ENCODE measurements around the gene KSR2.

Gene KSR2

GRCh38 chr12:117774941-117775775 lies 193.6 kb downstream of the KSR2 start:
- in situ Hi-C loops (cut with MboI; ENCODE audit: low sequenced_read_pairs, unreplicated experiment), result no loop called here
- DNase-seq (ENCODE audit: low spot score), result no peak
- TF ChIP-seq, protein P1, sequence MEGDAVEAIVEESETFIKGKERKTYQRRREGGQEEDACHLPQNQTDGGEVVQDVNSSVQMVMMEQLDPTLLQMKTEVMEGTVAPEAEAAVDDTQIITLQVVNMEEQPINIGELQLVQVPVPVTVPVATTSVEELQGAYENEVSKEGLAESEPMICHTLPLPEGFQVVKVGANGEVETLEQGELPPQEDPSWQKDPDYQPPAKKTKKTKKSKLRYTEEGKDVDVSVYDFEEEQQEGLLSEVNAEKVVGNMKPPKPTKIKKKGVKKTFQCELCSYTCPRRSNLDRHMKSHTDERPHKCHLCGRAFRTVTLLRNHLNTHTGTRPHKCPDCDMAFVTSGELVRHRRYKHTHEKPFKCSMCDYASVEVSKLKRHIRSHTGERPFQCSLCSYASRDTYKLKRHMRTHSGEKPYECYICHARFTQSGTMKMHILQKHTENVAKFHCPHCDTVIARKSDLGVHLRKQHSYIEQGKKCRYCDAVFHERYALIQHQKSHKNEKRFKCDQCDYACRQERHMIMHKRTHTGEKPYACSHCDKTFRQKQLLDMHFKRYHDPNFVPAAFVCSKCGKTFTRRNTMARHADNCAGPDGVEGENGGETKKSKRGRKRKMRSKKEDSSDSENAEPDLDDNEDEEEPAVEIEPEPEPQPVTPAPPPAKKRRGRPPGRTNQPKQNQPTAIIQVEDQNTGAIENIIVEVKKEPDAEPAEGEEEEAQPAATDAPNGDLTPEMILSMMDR (IDR thresholded peaks at IDR 0.05; ENCODE audit: borderline replicate concordance, control extremely low read depth, extremely low read depth, insufficient read depth, missing control alignments), result no peak

- no peak for DNase-seq (ENCODE audit: low spot score)
- in situ Hi-C loops (cut with MboI; ENCODE audit: low sequenced_read_pairs, unreplicated experiment), result no loop called here
- TF ChIP-seq, protein P1 (IDR thresholded peaks at IDR 0.05; ENCODE audit: borderline replicate concordance, control extremely low read depth, extremely low read depth, insufficient read depth, missing control alignments), result no peak
Measured at GRCh38 chr12:117768860-117769259, 199.9 kb downstream of the KSR2 start.

DNA sequence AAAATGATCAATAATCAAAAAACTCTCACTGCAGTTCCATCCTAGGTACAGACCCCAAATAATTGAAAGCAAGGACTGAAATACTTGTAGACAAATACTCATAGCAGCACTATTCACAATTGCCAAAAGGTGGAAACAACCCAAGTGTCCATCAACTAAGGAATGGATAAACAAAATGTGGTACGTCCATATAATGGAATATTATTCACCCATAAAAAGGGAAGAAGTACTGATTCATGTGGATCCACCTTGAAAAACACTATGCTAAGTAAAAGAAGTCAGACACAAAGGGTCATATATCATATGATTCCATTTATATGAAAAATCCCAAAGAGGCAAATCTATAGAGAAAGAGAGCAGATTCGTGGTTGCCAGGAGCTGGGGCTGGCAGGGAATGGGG lies 202.8 kb downstream of the KSR2 start:
- TF ChIP-seq, protein P1 (IDR thresholded peaks at IDR 0.05; ENCODE audit: borderline replicate concordance, control extremely low read depth, extremely low read depth, insufficient read depth, missing control alignments), result no peak
- no peak for DNase-seq (ENCODE audit: low spot score)
- in situ Hi-C loops (cut with MboI; ENCODE audit: low sequenced_read_pairs, unreplicated experiment), result no loop called here

GRCh38 chr12:117762143-117762542 lies 206.6 kb downstream of the KSR2 start:
- in situ Hi-C loops (cut with MboI; ENCODE audit: low sequenced_read_pairs, unreplicated experiment), result no loop called here
- no peak for DNase-seq (ENCODE audit: low spot score)
- TF ChIP-seq, protein P1 (IDR thresholded peaks at IDR 0.05; ENCODE audit: borderline replicate concordance, control extremely low read depth, extremely low read depth, insufficient read depth, missing control alignments), result no peak

DNA sequence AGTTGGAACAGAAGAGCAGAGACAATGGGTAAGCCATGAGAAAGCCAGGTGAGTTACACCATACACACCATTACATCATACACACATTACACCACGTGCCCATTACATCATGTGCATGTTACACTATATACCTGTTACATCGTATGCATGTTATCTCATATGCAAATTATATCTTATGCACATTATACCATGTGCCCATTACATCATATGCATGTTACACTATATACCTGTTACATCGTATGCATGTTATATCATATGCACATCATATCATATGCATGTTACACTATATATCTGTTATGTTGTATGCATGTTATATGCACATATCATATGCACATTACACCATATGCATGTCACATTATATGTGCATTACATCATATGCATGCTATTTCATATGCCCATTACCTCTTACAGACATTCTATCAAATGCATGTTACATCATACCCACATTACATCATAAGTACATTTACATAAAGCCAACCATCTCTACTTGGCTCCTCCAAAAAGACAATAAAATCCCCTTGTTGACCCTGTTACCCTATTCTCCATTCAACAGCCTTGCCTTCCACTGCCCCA lies 207.2 kb downstream of the KSR2 start:
- no peak for DNase-seq (ENCODE audit: low spot score)
- in situ Hi-C loops (cut with MboI; ENCODE audit: low sequenced_read_pairs, unreplicated experiment), result no loop called here
- TF ChIP-seq, protein P1 (IDR thresholded peaks at IDR 0.05; ENCODE audit: borderline replicate concordance, control extremely low read depth, extremely low read depth, insufficient read depth, missing control alignments), result no peak

DNA sequence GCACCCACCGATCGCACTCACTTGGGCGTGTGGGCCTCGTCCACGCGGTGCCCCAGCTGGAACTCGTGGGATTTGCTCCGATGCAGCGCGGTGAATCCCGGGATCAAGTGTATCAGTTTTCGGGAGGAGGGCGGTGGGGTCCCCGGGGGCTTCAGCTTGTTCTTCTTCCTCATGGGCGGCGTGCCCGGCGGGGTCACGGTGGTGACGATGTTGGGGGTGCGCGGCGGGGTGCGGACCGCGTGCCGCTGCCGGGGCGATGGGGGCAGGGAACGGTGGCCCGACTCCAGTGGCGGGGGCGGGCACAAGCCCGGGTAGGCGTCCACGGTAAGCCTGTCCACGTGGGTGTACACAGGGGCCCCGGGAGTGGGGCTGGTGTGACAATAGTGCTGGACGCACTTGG lies 207.8 kb downstream of the KSR2 start:
- in situ Hi-C loops (cut with MboI; ENCODE audit: low sequenced_read_pairs, unreplicated experiment), result no loop called here
- TF ChIP-seq, protein P1 (IDR thresholded peaks at IDR 0.05; ENCODE audit: borderline replicate concordance, control extremely low read depth, extremely low read depth, insufficient read depth, missing control alignments), result no peak
- no peak for DNase-seq (ENCODE audit: low spot score)
